Pancreas (tissue), 10 donors: Measurements from ENCODE around the gene CYB5B. TPM values are rescaled to one million over a fixed set of nuclear protein-coding genes. Genes with fewer than 3 reads are reported as not detected.
"Not testable (repeated sequence)": the region's sequence is repeated elsewhere in the genome, so short reads cannot be mapped to it uniquely, and the experiment has no call there.

ENCODE experiments used
- ATAC-seq, 4 donors: fragments of 200-7000 bp; cut with Tn5 transposase; one replicate each; pipeline versions ENCODE4 v1.8.0 to v1.9.1; 2020; ENCODE audit warnings: mild to moderate bottlenecking in 4 of 4, moderate library complexity in 4 of 4
- DNase-seq, 6 donors: peaks; one replicate each; pipeline ENCODE4 v3.0.0-alpha.2; 2020
- FAIRE-seq: peaks from 2 replicates; lab custom pipeline; 2012; peaks lifted over from hg19 to GRCh38; lab: Jason Lieb, UNC
- H3K27ac ChIP-seq, 4 donors: fragments of 200-600 bp; sonication (generic); 1 replicate in 3 of 4; 2 replicates in 1 of 4; pipeline versions ENCODE4 v1.5.0 to v1.8.0; 2020
- H3K27me3 ChIP-seq, 4 donors: fragments of 200-600 bp; one replicate each; pipeline ENCODE4 v1.8.0; 2021
- H3K36me3 ChIP-seq, 3 donors: fragments of 200-600 bp; sonication (generic) in 1 of 3; one replicate each; pipeline versions ENCODE4 v1.5.0 to v1.8.0; 2020 to 2021
- H3K4me1 ChIP-seq, 3 donors: fragments of 200-600 bp; one replicate each; pipeline ENCODE4 v1.8.0; 2021
- H3K4me3 ChIP-seq, 4 donors: fragments of 200-600 bp; sonication (generic) in 2 of 4; one replicate each; pipeline versions ENCODE4 v1.5.0 to v1.8.0; 2020 to 2021
- H3K9me3 ChIP-seq, 4 donors: fragments of 200-600 bp; one replicate each; pipeline ENCODE4 v1.8.0; 2021
- WGBS, 2 donors: extraction: QIAGEN DNeasy Blood & Tissue Kit; methylation state at CpG; one replicate each; pipeline ENCODE4 v1.1.7; 2013; 5-methylcytosine and 5-hydroxymethylcytosine counted together
- intact Hi-C, 3 donors: fragments of 100-400 bp; cut with DNase I; formaldehyde crosslinking; loops; one replicate each; pipeline versions ENCODE4 v1.11.1 to v1.14.2; 2022
- polyA plus RNA-seq, 2 donors: library from polyadenylated mRNA; stranded (reverse); fragments of 200-250 nt; gene quantifications; one replicate each; pipeline ENCODE4 v1.2.3, GENCODE V29; 2013
- total RNA-seq, 6 donors: library from RNA; stranded (reverse); fragmentation: NEBNext Ultra II Directional in 4 of 6; extraction: Animal tissue kit (Norgen Biotek cat#: 25700) in 4 of 6; gene quantifications; one replicate each; pipeline versions ENCODE4 v1.2.1 to v1.2.4, GENCODE V29; 2021 to 2023
- TF ChIP-seq, protein P1 (sequence below), 4 donors: fragments of 200-600 bp; sonication (generic) in 3 of 4; IDR thresholded peaks; one replicate each; pipeline versions ENCODE4 v1.5.0 to v1.8.0; 2021; ENCODE audit warnings: antibody characterized with exemption in 4 of 4
- donor health status: healthy with polysubstance abuse.
- donor health status: DM: no; HTN: no; CAD: no; lungs with moderate emphysema.
- donor health status: DM: no; HTN: no; CAD: no.
- donor health status: control.
- donor health status: control.
- donor health status: Bipolar disorder and iron deficiency.
- donor health status: DM: yes; HTN: yes; CAD: no.
- donor health status: DM: no; HTN: no; CAD: no.
- donor health status: DM: no; HTN: no; CAD: no.
- donor health status: DM: yes; HTN: yes; CAD: no.

The CYB5B gene
- total and polyA plus RNA-seq, 8 donors, result 16.0 to 38.1 (median 24.5) TPM

DNA sequence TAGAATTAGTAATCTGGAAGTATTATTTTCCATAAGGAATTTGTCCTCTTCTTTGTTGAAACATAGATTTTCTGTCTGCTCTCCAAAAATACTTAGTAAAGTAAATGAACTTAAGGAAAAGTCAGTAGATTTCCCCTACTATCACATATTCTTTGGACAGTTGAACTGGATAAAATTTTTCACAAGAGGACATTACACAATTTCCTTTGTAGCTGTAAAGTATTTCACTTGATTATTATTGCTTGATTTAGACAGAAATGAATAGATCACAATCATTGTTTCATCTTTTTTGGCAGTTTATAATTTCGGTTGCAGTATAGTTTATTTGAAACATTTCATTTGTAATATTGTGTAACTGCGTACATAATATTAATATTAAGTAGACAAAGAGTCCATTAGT is 12.5 kb downstream of the CYB5B start:
- peaks cover 0 to 6% (median 0%) of the 10 kb centered on the region in 3 donors for H3K36me3 ChIP-seq
- no peak for ATAC-seq

DNA sequence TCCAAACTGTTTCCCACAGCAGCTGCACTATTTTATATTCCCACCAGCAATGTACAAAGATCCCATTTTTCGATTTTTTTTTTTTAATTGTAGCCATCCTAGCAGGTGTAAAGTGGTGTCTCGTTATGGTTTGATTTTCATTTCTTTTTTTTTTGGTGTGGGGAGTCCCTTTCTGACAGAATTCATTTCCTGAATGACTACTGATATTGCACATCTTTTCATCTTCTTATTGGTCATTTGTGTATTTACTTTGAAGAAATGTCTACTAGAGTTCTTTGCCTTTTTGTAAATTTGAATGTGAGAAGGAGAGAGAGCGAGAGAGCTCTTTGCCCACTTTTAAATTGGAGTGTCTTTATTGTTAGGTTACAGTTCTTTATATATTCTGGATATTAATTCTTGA is 14.0 kb downstream of the CYB5B start:
- Histone ChIP-seq H3K4me1 (peaks cover 9 to 18% (median 13%) of the 10 kb centered on the region in 3 donors), H3K36me3 (no peaks in the 10 kb centered on the region), H3K27ac (no peak overlapping the region), H3K27me3 (no peaks in the 10 kb centered on the region), H3K4me3 (no peak overlapping the region), H3K9me3 (no peaks in the 10 kb centered on the region)
- no peak for FAIRE-seq
- intact Hi-C loops, result no loop called here
- TF ChIP-seq, protein P1, sequence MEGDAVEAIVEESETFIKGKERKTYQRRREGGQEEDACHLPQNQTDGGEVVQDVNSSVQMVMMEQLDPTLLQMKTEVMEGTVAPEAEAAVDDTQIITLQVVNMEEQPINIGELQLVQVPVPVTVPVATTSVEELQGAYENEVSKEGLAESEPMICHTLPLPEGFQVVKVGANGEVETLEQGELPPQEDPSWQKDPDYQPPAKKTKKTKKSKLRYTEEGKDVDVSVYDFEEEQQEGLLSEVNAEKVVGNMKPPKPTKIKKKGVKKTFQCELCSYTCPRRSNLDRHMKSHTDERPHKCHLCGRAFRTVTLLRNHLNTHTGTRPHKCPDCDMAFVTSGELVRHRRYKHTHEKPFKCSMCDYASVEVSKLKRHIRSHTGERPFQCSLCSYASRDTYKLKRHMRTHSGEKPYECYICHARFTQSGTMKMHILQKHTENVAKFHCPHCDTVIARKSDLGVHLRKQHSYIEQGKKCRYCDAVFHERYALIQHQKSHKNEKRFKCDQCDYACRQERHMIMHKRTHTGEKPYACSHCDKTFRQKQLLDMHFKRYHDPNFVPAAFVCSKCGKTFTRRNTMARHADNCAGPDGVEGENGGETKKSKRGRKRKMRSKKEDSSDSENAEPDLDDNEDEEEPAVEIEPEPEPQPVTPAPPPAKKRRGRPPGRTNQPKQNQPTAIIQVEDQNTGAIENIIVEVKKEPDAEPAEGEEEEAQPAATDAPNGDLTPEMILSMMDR (IDR thresholded peaks at IDR 0.05), result no peak
- no peak for DNase-seq
- 88 to 94% methylated on average over 3 of the region's 3 CpGs for WGBS, 2 donors
- ATAC-seq, result no peak

More for the DNA sequence above, 12.5 kb downstream of the CYB5B start:
- TF ChIP-seq, protein P1 (IDR thresholded peaks at IDR 0.05), result no peak
- FAIRE-seq, result no peak
- Histone ChIP-seq H3K9me3 (no peaks in the 10 kb centered on the region), H3K27ac (peak overlapping the region in 1 of 4 donors; percentile 24), H3K4me1 (peaks cover 9 to 18% (median 13%) of the 10 kb centered on the region in 3 donors), H3K27me3 (no peaks in the 10 kb centered on the region), H3K4me3 (no peak overlapping the region)
- WGBS, 2 donors, result 64 to 65% methylated on average over 2 of the region's 2 CpGs
- intact Hi-C loops, result no loop called here
- DNase-seq, result no peak

DNA sequence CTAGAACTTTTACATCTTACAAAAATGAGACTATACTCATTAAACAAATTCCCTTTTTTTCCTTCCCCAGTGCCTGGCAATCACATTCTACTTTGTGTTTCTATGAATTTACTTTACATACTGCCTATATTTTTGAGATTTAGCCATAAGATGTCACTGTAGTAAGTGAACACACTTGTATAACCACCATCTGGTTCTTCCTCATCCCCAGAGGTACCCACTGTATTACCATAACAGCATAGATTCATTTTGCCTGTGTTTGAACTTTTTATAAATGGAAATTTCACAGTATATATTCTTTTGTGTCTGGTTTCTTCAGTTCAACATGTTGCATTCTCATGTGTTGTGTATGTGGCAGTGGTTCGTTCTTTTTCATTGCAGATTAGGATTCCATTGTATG is 15.8 kb downstream of the CYB5B start:
- Histone ChIP-seq H3K4me1 (peaks cover 9 to 21% (median 19%) of the 10 kb centered on the region in 3 donors), H3K27me3 (no peaks in the 10 kb centered on the region), H3K9me3 (no peaks in the 10 kb centered on the region), H3K4me3 (no peak overlapping the region), H3K36me3 (no peaks in the 10 kb centered on the region), H3K27ac (no peak overlapping the region)
- DNase-seq (no peak), FAIRE-seq (no peak), ATAC-seq (no peak)
- TF ChIP-seq, protein P1 (IDR thresholded peaks at IDR 0.05), result no peak
- WGBS, 2 donors, result 0 to 24% methylated on average over 1 of the region's 1 CpG
- intact Hi-C loops, result no loop called here

DNA sequence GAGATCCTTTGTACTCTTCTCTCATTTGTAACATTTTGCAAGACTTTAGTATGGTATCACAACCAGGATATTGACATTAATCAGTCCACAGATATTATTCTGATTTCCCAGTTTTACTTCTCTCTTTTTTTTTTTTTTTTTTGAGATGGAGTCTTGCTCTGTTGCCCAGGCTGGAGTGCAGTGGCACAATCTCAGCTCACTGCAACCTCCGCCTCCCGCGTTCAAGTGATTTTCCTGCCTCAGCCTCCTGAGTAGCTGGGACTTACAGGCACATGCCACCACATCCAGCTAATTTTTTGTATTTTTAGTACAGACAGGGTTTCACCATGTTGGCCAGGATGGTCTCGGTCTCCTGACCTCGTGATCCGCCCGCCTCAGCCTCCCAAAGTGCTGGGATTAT is 16.6 kb downstream of the CYB5B start:
- H3K4me1 ChIP-seq, result peaks cover 7 to 18% (median 14%) of the 10 kb centered on the region in 3 donors
- intact Hi-C loops, ATAC-seq, H3K27ac ChIP-seq, H3K36me3 ChIP-seq, H3K9me3 ChIP-seq, FAIRE-seq, DNase-seq, H3K27me3 ChIP-seq, H3K4me3 ChIP-seq: not testable (repeated sequence)
- 93 to 96% methylated on average over 7 of the region's 7 CpGs for WGBS, 2 donors

DNA sequence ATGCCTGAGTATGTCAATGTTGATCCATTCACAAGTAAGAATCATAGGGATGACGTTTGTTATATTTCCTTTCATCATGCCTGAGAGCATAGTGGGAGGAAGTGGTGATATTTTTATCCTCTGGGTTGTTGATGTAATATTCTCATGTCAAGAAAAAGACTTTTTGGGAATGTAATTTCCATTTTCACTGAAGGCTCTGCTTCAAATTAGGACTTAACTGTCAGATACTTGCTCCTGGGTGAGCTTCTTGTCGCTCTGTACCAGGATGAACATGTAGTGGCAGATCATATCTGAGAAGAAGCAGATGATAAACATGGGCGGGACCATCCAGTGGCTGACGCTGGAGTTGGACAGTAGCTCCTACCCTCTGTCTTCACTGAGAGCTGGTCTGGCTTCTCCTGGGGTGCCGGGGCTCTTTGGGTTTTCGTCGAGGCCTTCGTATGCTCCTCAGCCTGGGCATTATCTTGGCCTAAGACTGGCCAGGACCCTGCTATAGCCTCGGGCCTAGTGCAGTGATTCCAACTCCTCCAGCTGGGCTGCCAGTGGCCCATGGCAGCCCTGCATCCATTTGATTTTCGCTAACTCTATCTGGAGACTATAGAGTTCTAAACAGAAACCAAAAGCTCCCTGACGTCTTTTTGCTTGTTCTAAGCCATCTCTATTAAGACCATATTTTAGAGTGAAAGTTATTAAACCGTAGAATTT is 19.7 kb downstream of the CYB5B start:
- ATAC-seq, result peak in 2 of 4 donors; percentile 37 to 49
- FAIRE-seq, result no peak
- peaks cover 8 to 15% (median 13%) of the 10 kb centered on the region in 3 donors for H3K4me1 ChIP-seq
- no peaks in the 10 kb centered on the region for H3K9me3 ChIP-seq
- no peaks in the 10 kb centered on the region for H3K36me3 ChIP-seq
- peak overlapping the region in 1 of 4 donors; percentile 6 for H3K4me3 ChIP-seq
- intact Hi-C loops, result no loop called here
- WGBS, 2 donors, result 74 to 78% methylated on average over 12 of the region's 12 CpGs
- no peaks in the 10 kb centered on the region for H3K27me3 ChIP-seq
- DNase-seq, result no peak
- peak overlapping the region in 2 of 4 donors; percentile 22 to 62 for H3K27ac ChIP-seq
- TF ChIP-seq, protein P1 (IDR thresholded peaks at IDR 0.05), result no peak
